Midbrain (tissue), 1 donor: ENCODE measurements around the gene SCAND1.
A peak's percentile ranks its signal among the peaks of the same experiment; 100 is the strongest.
"Not testable (repeated sequence)": the region's sequence is repeated elsewhere in the genome, so short reads cannot be mapped to it uniquely, and the experiment has no call there.

Experiments used
- DNase-seq: peaks from one replicate; lab custom pipeline; 2025; lab: John Stamatoyannopoulos, UW

SCAND1 gene

DNA sequence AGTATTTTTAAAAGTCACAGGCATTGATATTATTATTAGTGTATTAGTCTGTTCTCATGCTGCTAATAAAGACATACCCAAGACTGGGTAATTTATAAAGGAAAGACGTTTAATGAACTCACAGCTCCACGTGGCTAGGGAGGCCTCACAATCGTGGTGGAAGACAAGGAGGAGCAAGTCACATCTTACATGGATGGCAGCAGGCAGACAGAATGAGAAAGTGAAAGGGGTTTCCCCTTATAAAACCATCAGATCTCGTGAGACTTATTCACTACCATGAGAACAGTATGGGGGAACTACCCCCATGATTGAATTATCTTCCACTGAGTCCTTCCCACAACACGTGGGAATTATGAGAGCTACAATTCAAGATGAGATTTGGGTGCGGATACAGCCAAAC lies 5.0 kb upstream of the SCAND1 start:
- not testable (repeated sequence) for DNase-seq

DNA sequence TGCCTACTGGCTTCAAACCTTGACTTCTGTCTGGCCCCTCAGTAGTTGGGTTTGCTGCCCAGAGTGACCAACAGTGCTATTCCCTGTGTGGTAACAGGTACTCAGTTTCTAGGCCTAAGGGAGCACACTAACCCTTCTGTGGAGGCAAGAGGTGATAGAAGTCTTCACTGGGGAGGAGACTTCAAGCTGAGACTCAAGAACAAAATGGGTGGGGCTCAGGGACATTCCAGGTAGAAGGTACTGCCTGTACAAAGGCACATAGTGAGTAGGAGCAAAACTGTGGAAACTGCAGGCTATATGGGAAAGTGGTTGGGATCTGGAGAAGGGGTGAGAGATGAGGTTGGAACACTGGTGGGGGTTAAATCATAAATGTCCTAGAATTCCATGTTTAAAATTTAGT lies 2.3 kb upstream of the SCAND1 start:
- no peak for DNase-seq

DNA sequence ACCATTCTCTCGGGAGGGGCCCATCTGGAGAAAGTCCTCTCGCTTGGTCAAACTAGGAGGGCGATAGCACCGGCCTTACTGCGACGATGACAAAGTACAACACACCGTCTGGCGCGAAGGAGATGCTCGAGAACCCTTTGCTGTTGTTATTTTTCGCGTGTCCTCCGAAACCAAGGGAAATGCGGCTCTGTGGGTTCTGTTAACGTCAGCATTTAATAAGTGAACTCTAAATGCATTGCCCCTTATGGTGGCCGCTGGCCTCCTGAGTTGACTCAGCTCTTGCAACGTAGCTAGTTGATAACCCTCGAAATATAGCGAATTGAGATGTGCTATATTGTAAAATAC lies 577 bp upstream of the SCAND1 start:
- DNase-seq, result no peak

DNA sequence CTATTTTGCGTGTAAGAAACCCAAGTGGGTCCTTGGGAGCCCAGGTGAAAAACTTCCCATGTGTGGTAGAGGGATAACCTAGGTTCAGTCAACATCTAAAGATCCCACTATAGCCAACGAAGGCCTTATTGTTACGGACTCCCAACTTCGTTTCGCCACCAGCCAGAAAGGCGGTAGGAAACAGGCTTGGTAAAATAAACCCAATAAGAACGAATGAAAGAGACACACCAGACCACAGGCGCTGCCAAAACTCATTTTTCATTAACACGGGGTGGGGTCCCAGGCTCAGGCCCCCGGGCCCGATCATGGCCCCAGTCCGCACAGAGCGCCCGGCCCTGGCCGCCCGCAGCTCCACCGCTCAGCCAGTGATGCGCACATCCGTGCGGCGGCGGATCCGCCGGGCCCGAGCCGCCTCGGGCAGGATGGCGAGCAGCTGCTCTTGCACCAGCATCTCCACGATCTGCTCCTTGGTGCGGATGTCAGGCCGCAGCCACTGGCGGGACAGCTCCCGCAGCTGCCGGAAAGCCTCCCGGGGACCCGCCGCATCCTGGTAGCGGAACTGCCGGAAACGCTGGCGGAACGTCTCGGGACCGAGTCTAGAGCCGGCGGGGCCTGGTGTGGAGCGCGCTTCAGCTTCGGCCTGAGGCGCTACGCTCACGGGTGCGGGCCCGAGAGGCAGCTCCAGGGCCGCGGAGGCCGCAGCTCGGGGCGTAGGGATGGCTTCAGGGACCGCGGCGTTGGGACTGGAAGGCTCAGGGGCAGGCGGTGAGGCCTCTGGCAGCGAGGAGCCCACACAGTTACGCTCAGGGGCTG lies 709 bp downstream of the SCAND1 start:
- DNase-seq, result no peak

DNA sequence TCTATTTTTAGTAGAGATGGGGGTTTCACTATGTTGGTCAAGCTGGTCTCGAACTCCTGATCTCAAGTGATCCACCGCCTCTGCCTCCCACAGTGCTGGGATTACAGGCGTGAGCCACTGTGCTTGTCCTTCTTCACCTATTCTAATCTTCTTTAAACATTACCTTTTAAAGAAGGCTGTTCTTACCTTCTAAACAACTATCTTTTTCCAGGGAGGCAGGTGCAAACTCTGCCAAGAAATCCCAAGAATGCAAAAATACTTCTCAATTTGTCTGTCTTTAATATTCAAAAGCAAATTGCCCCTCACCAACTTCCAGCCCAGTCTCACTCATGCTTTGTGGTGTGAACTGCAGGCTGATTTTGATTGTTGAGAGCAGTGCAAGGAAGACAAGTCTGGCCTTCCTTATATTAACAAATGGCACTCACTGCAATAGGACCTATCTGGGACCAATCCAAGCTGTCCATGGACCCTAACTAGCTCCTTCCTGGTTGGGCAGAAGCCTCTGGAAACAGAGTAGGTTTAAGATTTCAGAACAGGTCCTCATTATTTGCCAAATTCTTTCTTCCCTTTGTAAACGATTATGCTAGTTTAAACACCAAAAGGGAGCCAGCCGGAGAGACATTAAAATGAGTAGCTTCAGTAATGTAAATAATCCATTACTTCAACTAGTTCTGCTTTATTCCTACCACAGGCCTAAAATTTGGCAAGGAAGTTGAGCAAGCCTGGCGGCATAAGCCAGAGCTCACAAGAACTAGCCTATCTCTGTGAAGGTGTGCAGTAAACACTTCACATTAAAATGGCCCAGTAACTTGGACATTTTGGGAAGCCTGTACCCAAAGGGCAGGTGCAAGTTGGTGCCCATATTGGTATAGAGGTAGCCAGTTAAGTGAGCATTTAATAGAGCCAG lies 1.6 kb downstream of the SCAND1 start:
- DNase-seq, result no peak

DNA sequence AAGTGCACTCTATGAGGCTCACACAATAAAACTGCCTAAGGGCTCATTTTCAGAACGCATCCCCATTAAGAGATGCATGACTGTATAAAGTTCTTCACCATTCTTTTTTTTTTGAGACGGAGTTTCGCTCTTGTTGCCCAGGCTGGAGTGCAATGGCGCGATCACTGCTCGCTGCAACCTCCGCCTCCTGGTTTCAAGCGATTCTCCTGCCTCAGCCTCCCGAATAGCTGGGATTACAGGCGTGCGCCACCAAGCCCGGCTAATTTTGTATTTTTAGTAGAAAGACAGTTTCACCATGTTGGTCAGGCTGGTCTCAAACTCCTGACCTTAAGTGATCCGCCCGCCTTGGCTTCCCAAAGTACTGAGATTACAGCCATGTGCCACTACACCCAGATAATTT lies 2.2 kb downstream of the SCAND1 start:
- not testable (repeated sequence) for DNase-seq

DNA sequence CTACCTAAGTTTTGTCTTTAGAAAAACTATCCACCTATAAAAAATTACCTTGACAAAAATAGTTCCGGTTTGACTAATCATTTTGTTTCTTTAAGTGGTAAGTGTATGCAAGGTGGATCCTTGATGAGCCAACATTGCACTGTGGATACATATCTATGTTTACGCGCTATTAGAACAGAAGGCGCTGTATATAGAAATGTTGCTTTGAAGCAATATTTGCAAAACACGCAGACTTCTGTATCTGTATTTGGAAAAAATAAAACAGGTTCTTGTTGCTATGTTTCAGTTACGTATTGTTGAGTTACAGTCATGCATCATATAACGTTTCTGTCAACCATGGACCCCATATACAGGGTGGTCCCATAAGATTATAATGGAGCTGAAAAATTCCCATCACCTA lies 4.2 kb downstream of the SCAND1 start:
- no peak for DNase-seq

DNA sequence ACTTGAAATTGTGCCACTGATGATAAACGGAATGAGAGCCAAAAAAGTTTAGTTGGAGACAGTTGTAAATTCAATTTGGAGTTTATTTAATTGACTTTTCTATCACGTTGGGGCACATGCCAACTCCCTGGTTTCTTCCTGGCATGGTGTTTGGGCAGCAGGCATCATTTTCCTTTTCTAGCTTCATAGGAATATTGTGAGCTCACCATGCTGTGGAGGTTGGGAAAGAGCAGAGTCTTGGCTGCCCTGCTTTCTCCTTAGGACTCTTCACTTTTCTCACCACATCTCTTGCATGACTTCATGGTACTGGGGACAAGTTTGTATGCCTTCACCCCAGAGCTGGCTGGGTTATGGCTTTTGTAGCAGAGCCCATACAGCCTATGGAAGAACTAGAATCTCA lies 6.4 kb downstream of the SCAND1 start:
- no peak for DNase-seq

DNA sequence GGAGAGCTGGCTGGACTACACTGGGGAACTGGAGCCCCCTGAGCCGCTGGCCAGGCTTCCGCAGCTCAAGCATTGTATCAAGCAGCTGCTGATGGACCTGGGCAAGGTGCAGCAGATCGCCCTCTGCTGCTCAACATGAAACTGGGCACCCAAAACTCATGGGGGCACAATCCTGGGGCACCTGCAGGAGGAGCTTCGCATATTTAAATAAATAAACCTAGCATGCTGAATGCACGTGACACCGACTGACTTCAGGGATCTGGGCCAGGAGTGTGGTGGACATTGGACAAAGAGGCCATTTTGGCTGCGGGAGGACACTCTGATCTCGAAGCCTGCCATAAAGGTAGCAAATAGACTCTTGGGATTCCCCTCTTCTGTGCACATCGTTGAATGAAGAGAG lies 6.8 kb downstream of the SCAND1 start:
- DNase-seq, result no peak

DNA sequence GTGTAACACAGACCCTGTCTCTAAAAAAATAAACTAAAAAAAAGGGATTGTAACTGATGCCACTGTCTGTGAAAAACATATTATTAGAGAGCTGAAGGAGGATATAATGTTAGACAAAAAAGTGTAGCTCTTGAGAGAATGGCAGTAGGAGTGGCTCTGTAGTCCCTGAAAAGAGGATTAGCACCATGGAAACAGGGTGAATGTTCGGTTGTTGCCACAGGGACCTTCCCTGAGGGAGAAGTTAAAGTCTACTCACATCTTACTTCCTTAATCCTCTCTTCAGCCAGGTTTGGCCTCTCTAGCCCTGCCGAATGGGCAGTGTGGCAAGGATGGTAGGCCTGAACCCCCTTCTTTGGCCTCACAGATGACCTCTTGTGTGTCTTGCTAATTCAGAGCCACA lies 12.1 kb downstream of the SCAND1 start:
- DNase-seq, result peak; percentile 33

DNA sequence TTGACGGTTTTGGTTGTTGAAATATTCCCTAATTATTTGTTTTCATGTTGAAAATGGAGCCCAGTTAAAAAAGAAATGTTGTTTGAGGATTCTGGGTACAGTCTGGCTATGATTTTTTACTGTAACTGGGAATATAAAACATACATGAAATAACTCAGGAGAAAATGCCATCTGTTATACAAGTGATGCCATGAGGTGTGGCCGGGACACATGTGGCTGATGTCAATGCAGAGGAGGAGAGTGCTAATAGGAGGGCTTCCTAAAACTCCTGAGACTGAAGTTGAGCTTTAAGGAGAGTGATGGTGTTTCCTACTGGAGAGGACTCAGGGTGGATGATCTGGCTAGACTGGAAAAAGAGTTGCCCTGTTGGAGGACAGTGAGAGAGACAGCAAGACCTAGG lies 12.7 kb downstream of the SCAND1 start:
- DNase-seq, result no peak

DNA sequence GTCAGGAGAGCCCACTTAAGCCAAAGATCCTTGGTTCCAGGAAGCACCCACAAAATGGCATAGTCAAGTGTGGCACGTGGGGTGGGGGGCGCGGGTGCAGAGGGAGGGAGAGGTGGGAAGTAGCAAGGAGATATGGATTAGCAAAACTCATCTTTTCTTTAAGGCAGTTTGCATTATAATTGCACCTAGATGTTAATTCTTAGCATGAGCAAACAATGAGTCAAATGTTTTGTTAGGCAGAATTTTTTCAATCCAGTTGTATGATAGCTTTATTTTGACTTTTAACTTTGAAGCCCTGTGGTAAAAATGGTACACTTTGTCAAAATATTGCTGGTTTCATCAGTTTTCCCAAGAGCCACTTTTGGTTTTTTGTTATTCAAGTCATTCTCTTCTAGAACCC lies 15.0 kb downstream of the SCAND1 start:
- no peak for DNase-seq

DNA sequence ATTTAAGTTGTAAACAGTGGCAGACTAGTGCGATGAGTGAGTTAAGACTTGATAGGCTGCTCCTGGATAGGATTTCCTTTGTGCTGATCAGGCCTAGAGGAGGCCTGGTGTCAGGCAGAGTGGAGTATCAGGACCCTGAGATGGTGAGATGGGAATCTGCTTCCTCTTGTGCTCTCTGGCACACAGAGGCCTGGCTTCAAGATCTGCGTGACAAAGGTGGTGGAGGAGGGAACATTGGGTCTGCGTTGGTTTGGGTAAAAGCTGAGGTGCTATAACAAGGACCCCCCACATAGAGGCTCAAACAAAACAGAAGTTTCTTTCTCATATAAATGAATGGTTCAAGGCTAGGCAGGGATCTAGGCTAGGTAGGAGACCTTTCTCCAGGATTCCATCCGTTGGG lies 20.3 kb downstream of the SCAND1 start:
- no peak for DNase-seq

DNA sequence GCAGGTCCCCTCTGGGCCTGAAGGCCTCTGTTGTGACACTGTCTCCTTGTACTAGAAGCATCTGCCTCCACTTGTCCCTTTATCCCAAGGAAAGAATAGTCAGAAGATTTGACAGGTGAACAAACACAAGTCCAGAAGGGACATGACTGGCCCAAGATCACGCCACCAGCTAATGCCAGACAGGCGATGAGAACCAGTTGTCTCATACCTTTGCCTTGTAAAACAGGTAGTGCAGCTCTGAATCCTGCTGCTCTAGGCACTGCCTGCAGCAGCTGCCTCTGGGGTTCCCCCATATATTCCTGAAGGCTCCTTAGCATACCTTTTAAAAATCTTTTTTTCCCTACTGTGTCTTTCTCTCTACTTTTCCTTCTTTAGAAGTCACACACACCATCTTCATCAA lies 25.0 kb downstream of the SCAND1 start:
- no peak for DNase-seq

DNA sequence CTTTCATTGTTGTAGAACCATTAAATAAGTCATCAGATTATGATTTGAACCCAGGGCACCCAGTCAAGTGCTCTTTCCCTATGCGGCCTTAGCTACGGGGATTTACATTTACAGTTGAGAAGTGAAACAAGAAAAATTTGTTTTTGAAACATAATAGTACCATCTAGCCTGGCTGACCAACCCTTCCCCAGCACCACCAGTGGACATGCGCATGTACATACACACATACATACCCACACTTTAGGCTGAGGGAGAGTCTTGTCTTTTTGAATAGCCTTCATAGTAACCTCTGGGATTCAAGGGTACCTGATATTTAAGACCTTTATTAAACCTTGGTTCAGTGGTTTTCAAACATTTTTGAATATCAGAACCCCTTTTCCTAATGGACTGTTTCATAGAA lies 33.8 kb downstream of the SCAND1 start:
- DNase-seq, result no peak

DNA sequence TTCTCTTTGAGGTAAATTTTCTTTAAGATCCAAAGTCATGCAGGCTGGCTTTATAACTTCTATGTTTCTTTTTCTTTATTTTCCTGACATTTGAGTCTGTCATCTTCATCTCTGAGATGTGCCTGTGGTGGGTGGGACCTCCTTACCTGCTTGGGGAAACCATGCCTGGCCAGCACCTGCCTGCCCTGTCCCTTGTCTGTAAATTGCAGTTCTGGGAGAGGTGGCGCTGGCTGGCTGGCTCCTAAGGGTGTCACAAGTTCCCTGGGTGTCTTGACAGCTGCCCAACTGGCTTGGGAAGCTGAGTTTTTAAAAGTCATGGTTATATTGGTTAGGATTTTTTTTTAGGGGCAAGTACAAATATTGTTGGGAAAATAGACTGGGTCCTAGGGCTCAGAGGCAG lies 36.3 kb downstream of the SCAND1 start:
- no peak for DNase-seq

DNA sequence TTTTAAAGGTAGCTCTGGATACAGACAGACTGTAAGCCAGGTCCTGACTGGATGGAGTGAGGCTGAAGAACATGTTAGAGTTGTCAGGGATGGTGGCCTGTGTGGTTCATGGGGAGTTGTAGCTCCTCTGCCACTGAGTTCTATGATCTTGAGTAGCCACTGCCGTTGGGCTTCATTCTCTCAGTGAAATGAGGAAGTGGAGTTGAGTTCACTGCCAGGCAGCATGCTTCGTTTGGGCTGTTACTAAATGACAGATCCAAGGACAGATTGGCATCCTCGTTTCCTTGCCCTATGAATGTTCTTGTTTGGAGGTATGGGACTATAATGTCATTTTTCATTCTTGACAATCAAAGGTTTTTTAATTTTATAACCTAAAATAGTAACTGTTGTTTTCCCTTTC lies 37.2 kb downstream of the SCAND1 start:
- DNase-seq, result no peak

DNA sequence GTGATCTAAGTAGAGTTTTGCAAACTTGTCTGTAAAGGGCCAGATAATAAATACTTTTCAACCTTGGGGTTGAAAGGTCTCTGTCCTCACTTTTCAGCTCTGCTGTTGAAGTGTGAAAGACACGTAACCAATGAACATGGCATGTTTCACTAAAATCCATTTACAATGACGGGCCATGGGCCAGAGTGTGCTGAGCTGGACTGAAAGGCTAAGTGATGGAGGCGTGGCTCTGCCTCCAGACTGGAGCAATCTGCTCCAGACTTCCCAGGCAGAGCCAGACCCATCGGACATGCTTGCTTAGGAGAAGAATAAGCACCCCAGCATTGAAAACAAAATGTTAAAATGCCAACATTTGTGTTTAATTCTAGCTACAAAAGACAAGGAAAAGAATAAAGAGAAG lies 41.4 kb downstream of the SCAND1 start:
- DNase-seq, result peak; percentile 20

DNA sequence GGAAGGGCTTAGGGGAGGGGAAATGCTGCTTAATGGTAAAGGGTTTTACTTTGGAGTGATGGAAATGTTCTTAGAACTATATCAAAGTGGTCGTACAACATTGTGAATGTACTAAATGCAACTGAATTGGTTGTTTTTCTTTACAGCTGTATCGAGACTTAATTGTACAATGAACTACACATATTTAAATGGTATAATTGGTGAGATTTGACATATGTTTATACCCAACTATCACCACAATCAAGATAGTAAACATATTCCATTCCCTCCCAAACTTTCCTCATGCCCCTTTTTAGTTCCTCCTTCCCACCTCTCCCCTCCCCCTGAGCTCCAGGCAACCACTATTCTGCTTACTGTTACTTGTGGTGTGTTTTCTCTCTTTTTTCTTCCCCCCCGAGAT lies 44.0 kb downstream of the SCAND1 start:
- DNase-seq, result no peak

DNA sequence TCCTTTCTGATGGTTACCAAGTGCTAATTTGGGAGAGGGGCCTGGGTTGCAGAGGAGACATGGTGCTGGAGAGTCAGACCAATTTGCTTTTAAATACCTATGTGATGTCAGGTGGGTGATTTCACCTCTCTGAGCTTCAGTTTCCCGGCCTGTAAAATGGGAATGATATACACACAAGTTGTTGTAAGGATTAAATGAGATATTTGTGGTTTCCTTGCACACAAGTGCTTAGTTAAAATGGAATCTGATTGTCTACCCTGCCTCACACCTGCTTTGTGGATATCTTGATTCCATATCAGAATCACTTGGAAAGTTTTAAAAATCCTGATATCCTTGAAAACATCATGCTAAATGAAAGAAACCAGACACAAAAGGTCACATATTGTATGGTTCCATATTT lies 44.5 kb downstream of the SCAND1 start:
- no peak for DNase-seq

DNA sequence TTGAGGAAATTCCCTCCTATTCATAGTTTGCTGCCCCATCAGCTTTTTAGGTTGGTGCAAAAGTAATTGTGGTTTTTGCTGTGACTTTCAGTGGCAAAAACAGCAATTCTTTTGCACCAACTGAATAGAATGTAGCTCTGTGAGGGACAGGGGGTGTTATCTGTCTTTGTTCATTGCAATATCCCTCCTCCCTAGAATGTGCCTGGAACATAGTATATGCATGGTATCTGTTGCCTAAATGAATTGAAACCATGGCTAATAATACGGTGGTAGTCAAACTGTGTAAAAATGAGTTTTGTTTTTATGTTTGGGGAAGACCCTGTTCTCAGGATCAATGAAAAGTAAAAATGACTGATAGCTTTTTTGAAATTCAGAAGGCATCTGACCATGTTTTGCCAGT lies 45.1 kb downstream of the SCAND1 start:
- DNase-seq, result no peak

DNA sequence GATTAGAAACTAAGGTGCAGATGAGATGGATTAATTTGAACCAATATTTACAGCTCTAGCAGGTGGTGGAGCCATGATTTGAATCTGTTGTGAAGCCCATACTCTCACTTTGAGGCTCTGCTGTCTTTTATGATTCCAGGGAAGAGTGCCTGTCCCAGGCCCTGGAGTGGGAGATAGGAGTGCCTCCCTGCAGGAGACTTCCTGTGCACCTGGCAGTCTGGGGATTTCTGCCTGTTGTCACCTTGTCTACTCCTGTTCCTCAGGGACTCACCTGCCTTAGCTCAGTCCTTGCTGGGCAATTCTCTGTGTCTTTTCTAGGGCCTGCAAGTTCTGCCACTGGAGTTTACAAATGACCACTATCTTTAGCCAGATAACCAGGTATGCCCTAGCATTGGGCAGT lies 46.3 kb downstream of the SCAND1 start:
- DNase-seq, result no peak

DNA sequence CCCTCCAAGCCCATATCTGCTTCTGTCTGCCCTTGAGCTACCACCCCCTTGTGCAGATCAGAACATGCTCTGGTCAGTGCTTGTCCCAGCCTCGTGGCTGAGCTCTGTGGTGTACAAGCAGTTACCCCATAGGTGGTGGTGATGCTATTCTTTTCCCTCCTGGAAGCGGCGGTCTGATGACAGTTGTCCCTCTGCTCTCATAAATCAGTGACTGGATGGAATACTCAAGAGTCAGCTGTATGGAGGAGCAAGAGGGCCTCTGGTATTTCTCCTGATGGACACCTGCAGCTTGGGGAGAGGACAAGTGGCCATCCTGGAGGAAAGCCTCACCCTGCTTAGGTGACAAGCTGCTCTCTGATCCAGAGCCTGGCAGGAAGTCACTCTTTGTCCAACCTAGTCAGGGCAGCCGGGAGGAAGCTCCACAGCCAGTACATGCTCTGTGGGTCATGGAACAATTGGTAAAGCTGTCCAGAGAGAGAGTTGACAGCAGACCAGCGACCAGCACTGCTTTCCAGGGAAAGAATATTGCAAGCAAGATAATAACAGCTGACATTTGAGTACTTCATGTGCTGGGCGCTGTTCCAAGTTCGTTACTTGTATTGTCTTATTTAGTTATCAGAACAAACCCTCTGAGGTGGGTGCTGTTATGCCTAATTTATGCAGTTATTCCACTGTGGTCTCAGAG lies 47.1 kb downstream of the SCAND1 start:
- no peak for DNase-seq
